Neural cell (in vitro differentiated cells): ENCODE results near the gene C10orf62.

Source experiments
- EP300 ChIP-seq: fragments of 450-650 bp; conservative IDR thresholded peaks from 2 replicates; pipeline ENCODE4 v1.6.1; 2014; ENCODE audit warnings: antibody characterized with exemption, mild to moderate bottlenecking, moderate library complexity; ENCODE audit not compliant: poor library complexity, severe bottlenecking
- EZH2 ChIP-seq: fragments of 200-600, 300-800 bp; shearing (Covaris generic), sonication (generic); IDR thresholded peaks from 2 replicates; pipeline ENCODE4 v1.6.1; 2014; ENCODE audit warnings: antibody characterized with exemption, low read length, borderline replicate concordance, mild to moderate bottlenecking; ENCODE audit not compliant: insufficient read depth, poor library complexity, severe bottlenecking
- POLR2AphosphoS5 ChIP-seq: IDR thresholded peaks from 2 replicates; pipeline ENCODE4 v1.6.1; 2012
- RAD21 ChIP-seq: fragments of 450-650 bp; conservative IDR thresholded peaks from 2 replicates; pipeline ENCODE4 v1.6.1; 2014; ENCODE audit warnings: antibody characterized with exemption, mild to moderate bottlenecking, moderate library complexity
- SMC3 ChIP-seq: fragments of 450-650 bp; conservative IDR thresholded peaks from 2 replicates; pipeline ENCODE4 v1.6.1; 2014; ENCODE audit warnings: antibody characterized with exemption, mild to moderate bottlenecking, moderate library complexity; ENCODE audit not compliant: poor library complexity
- TAF1 ChIP-seq: IDR thresholded peaks from 2 replicates; pipeline ENCODE4 v1.6.1; 2012; ENCODE audit warnings: low read depth
- TF ChIP-seq, protein P1 (sequence below): IDR thresholded peaks from 2 replicates; pipeline ENCODE4 v1.6.1; 2012; ENCODE audit warnings: borderline replicate concordance
- TF ChIP-seq, protein P2 (sequence below): fragments of 450-650 bp; IDR thresholded peaks from 2 replicates; pipeline ENCODE4 v1.5.1; 2014; ENCODE audit warnings: antibody characterized with exemption, mild to moderate bottlenecking, moderate library complexity; ENCODE audit not compliant: poor library complexity, severe bottlenecking

DNA sequence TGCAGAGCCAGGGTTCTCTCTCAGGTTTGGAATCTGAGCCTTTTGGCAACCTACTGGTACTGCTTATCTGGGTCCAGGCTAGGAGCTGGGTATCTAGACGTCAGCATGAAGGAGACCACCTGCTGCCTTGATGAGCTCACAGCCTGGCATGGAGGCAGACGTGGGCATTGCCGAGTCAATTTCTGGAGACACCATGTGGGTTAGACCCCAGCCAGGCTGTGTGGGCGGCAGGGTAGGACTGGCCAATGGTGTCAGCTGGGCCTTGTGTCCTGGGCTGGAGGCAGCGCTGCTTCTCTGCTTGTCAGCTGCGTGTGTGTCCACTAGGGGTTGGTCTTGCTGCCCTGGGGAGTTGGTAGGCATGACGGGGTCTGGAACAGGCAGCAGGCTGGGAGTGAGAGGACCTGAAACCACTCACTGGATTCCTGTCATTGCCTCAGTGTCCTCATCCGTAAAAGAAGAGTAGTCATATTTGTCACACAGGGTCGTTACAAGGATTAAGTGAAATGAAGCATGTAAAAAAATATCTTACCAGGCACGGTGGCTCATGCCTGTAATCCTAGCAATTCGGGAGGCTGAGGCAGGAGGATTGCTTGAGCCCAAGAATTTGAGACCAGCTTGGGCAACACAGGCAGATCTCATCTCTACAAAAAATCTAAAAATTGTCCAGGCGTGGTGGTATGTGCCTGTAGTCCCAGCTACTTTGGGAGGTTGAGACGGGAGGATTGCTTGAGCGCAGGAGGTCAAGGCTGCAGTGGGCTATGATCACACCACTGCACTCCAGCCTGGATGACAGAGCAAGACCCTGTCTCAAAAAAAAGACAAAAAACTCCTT, 48.6 kb upstream of the C10orf62 start:
- TF ChIP-seq, protein P1, sequence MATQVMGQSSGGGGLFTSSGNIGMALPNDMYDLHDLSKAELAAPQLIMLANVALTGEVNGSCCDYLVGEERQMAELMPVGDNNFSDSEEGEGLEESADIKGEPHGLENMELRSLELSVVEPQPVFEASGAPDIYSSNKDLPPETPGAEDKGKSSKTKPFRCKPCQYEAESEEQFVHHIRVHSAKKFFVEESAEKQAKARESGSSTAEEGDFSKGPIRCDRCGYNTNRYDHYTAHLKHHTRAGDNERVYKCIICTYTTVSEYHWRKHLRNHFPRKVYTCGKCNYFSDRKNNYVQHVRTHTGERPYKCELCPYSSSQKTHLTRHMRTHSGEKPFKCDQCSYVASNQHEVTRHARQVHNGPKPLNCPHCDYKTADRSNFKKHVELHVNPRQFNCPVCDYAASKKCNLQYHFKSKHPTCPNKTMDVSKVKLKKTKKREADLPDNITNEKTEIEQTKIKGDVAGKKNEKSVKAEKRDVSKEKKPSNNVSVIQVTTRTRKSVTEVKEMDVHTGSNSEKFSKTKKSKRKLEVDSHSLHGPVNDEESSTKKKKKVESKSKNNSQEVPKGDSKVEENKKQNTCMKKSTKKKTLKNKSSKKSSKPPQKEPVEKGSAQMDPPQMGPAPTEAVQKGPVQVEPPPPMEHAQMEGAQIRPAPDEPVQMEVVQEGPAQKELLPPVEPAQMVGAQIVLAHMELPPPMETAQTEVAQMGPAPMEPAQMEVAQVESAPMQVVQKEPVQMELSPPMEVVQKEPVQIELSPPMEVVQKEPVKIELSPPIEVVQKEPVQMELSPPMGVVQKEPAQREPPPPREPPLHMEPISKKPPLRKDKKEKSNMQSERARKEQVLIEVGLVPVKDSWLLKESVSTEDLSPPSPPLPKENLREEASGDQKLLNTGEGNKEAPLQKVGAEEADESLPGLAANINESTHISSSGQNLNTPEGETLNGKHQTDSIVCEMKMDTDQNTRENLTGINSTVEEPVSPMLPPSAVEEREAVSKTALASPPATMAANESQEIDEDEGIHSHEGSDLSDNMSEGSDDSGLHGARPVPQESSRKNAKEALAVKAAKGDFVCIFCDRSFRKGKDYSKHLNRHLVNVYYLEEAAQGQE: no peak
- TF ChIP-seq POLR2AphosphoS5: no peak
- TF ChIP-seq, protein P2, sequence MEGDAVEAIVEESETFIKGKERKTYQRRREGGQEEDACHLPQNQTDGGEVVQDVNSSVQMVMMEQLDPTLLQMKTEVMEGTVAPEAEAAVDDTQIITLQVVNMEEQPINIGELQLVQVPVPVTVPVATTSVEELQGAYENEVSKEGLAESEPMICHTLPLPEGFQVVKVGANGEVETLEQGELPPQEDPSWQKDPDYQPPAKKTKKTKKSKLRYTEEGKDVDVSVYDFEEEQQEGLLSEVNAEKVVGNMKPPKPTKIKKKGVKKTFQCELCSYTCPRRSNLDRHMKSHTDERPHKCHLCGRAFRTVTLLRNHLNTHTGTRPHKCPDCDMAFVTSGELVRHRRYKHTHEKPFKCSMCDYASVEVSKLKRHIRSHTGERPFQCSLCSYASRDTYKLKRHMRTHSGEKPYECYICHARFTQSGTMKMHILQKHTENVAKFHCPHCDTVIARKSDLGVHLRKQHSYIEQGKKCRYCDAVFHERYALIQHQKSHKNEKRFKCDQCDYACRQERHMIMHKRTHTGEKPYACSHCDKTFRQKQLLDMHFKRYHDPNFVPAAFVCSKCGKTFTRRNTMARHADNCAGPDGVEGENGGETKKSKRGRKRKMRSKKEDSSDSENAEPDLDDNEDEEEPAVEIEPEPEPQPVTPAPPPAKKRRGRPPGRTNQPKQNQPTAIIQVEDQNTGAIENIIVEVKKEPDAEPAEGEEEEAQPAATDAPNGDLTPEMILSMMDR: no peak
- TF ChIP-seq RAD21: no peak
- no peak for TF ChIP-seq EP300
- no peak for TF ChIP-seq EZH2
- TF ChIP-seq TAF1: no peak
- no peak for TF ChIP-seq SMC3
